GM10248 (cell line): Measurements from ENCODE around the gene PDCD7.

Source experiments
- CTCF ChIA-PET: fragments of 300-600 bp; sonication (Branson Sonifier 250); formaldehyde crosslinking; extraction: SDS; loops from one replicate; lab custom pipeline; 2021; ENCODE audit warnings: antibody characterized with exemption; lab: Yijun Ruan, JAX
- POLR2A ChIA-PET: fragments of 350-650 bp; sonication (Branson Sonifier 250); formaldehyde crosslinking; extraction: SDS; loops from one replicate; lab custom pipeline; 2020; ENCODE audit warnings: antibody characterized with exemption; lab: Yijun Ruan, JAX
- DNase-seq: peaks from one replicate; pipeline ENCODE4 v3.0.0; 2012; ENCODE audit errors: extremely low spot score
- TF ChIP-seq, protein P1 (sequence below): IDR thresholded peaks from 2 replicates; pipeline ENCODE4 v1.5.1; 2012; ENCODE audit warnings: mild to moderate bottlenecking, low read depth; ENCODE audit errors: extremely low read depth, missing control alignments, control extremely low read depth

The PDCD7 gene

DNA sequence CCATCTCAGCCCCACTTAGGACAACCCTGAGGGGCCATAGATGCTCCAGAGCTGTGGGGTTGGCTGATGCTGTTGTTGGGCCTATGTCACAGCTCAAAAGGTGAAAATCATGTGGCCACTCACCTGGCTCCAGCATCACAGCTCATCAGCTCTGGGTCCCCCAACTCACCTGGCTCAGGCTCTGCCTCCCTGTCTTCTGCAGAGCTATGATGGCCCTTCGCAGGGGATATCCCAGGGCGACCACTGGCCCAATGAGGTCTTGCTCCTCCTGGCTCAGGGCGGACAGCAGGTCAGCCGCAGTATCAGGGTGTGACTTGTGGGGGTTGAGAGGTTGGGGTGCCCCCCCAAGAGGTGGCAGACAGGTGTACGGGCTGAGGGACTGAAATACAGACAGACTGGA lies 34.3 kb downstream of the PDCD7 start:
- ChIA-PET POLR2A (no interaction called here), CTCF (interaction anchor here (1.3 to 1.7 kb wide), 2 partner anchors 9 to 12 kb away, joined by 3 to 4 read pairs; no protein-coding TSS in a partner anchor)
- DNase-seq = no peak
- TF ChIP-seq, protein P1, sequence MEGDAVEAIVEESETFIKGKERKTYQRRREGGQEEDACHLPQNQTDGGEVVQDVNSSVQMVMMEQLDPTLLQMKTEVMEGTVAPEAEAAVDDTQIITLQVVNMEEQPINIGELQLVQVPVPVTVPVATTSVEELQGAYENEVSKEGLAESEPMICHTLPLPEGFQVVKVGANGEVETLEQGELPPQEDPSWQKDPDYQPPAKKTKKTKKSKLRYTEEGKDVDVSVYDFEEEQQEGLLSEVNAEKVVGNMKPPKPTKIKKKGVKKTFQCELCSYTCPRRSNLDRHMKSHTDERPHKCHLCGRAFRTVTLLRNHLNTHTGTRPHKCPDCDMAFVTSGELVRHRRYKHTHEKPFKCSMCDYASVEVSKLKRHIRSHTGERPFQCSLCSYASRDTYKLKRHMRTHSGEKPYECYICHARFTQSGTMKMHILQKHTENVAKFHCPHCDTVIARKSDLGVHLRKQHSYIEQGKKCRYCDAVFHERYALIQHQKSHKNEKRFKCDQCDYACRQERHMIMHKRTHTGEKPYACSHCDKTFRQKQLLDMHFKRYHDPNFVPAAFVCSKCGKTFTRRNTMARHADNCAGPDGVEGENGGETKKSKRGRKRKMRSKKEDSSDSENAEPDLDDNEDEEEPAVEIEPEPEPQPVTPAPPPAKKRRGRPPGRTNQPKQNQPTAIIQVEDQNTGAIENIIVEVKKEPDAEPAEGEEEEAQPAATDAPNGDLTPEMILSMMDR = no peak

DNA sequence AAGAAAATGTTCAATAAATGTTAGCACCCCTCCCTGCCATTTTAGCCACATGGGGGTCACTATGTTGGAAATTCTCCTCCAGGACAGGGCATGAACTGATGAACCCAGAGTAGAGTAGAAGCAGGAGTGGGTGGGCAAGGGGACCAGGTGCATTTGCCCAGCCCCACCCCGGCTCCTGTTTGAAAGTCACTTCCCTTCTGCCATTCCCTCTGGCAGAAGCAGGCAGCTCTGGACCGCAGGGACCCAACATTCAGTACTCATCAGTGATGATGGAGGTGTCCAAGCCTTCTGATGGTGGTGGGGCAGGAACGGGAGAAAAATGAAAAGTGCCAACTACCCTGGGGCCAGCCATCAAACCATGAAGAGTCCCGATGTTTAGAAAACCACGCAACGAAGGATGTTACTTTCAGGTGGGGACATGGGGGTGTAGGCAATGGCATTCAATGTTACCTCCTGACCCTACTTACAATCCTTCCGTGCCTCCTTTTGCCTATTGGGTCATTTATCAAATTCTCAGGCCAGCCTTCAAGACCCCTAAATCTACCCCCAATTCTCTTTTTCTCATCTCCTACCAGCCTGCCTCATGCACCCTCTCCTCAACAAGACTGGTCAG lies 35.9 kb downstream of the PDCD7 start:
- DNase-seq = no peak
- TF ChIP-seq, protein P1 = no peak
- POLR2A ChIA-PET = no interaction called here
- CTCF ChIA-PET = no interaction called here

DNA sequence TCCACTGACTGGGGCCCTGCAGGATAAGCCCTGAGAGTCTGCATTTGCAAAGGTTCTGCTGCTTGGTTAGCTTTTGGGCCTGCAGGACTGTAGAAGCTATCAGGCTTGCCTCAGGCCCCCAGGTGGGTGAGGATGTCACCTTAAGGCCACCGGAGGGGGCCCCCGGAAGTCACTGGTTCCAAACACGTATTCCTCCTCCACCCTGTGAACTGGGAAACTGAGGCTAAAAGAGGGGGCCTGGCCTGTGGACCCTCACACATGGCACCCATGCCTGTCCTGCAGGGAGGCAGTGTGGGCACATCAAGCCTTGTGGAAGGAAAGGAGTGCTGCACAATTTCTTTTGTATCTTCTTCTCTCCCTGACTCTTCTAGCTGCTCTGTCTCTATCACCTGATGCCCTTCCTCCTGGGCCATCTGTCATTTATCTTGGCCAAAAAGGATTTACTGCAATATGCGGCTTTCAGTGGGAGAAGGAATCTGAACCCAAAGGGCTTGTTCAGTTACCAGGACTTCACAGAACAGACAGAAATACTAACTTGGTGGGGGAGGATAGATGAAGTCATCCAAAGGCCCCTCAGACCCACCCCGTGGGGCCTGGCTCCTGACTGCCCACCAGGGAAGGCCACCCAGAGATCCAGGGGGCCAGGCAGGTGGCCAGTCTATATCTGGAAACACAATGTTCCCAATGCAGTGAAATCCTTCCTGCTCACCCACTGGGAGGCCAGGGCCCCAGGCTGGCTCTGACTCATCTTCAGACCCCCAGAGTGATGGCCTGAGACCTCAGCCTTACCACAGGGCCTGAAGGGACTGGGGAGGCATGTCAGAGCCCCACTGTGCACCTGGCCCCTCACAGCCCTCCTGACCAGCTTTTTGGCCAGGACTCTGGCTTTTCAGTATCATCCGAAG lies 36.9 kb downstream of the PDCD7 start:
- ChIA-PET POLR2A (no interaction called here), CTCF (interaction anchor here (1.4 kb wide), 1 partner anchor 10 kb away, joined by 5 read pairs; no protein-coding TSS in a partner anchor)
- no peak for DNase-seq
- TF ChIP-seq, protein P1 = no peak

DNA sequence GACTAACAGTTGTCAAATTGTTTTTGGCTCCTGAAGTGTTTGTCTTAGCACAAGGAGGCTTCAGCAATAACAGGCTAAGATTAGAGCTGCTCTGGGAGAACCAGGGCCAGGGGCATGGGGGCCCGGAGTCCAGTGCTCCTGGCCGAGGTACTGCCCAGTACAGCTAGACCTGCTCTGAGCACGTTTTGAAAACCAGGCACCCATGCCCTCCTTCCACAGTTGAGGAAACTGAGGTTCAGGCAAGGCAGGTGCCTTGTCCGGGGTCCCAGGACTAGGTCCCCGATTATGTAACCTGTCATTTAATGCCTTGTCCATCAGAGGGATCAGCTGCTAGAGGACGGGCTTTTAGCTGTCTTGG lies 37.9 kb downstream of the PDCD7 start:
- POLR2A ChIA-PET = no interaction called here
- TF ChIP-seq, protein P1 = no peak
- CTCF ChIA-PET = interaction anchor here (1.4 to 1.6 kb wide), 2 partner anchors 9 to 43 kb away, joined by 5 to 7 read pairs; no protein-coding TSS in a partner anchor
- no peak for DNase-seq

DNA sequence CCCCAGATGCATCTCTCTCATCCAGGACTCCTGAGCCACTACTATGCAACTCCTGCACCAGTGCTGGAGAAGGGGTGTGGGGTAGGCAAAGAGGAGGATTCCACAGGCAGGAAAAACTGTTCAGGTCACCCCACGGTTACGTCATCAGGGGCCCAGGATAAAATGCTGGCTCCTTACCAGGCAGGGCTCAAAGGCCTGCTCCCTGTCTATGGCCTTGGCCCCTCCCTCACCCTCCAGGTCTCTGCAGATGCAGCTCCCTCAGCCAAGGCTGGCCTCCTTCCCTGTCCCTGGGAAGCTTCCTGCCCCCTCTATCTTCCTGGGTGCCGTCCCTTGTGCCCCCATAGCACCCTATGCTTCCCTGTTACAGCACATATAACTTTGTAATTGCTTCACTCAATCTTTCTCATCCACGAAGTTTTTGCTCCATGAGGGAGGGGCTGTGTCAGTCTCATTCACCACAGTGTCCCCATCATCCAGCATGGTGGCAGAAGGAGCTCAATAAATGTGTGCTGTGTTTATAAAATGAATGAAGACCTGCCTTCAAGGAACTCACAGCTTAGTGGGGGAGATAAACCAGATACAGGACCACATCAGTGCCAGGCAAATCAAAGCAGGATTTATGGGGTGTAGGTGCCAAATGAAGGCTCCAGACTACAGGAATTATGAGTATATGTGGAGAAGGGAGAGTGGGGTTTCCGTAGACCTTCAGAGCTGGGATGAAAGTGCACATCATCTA lies 38.4 kb downstream of the PDCD7 start:
- TF ChIP-seq, protein P1 = no peak
- ChIA-PET CTCF (interaction anchor here (1.4 to 1.6 kb wide), 2 partner anchors 9 to 42 kb away, joined by 5 to 7 read pairs; no protein-coding TSS in a partner anchor), POLR2A (no interaction called here)
- DNase-seq = no peak
